Erythroblast (primary cell): ENCODE measurements around the gene CFAP221.

Source experiments
- GATA1 ChIP-seq: IDR thresholded peaks from 2 replicates; pipeline ENCODE4 v1.6.1; 2011; ENCODE audit warnings: low read depth, mild to moderate bottlenecking, control low read depth, low read length, moderate library complexity
- POLR2A ChIP-seq: IDR thresholded peaks from 2 replicates; pipeline ENCODE4 v1.6.1; 2011; ENCODE audit warnings: mild to moderate bottlenecking, low read length

GRCh38 chr2:119641562-119642258 is 97.5 kb downstream of the CFAP221 start:
- TF ChIP-seq POLR2A, result no peak
- no peak for TF ChIP-seq GATA1
